Lower lobe of right lung (tissue), 2 donors: ENCODE results near the gene EIPR1. TPM values are rescaled to one million over a fixed set of nuclear protein-coding genes. Genes with fewer than 3 reads are reported as not detected.

ENCODE experiments used
- ATAC-seq, 2 donors: fragments of 200-7000 bp; cut with Tn5 transposase; one replicate each; pipeline ENCODE4 v1.9.1; 2020 to 2022; ENCODE audit warnings: mild to moderate bottlenecking in 2 of 2, moderate library complexity in 2 of 2
- DNase-seq: peaks from one replicate; pipeline ENCODE4 v3.0.0-alpha.2; 2020
- H3K27ac ChIP-seq: fragments of 200-600 bp; one replicate; pipeline ENCODE4 v1.8.0; 2022
- H3K27me3 ChIP-seq: fragments of 200-600 bp; one replicate; pipeline ENCODE4 v1.8.0; 2022; ENCODE audit warnings: low read depth
- H3K36me3 ChIP-seq: fragments of 200-600 bp; one replicate; pipeline ENCODE4 v1.8.0; 2022; ENCODE audit warnings: mild to moderate bottlenecking
- H3K4me1 ChIP-seq: fragments of 200-600 bp; one replicate; pipeline ENCODE4 v1.8.0; 2022
- H3K4me3 ChIP-seq: fragments of 200-600 bp; one replicate; pipeline ENCODE4 v1.8.0; 2022; ENCODE audit warnings: mild to moderate bottlenecking
- H3K9me3 ChIP-seq: fragments of 200-600 bp; one replicate; pipeline ENCODE4 v1.8.0; 2022
- intact Hi-C: fragments of 100-400 bp; cut with DNase I; formaldehyde crosslinking; loops from one replicate; pipeline ENCODE4 v1.11.0; 2022
- total RNA-seq: library from RNA; stranded (reverse); fragmentation: NEBNext Ultra II Directional; extraction: Animal tissue kit (Norgen Biotek cat#: 25700); gene quantifications from one replicate; pipeline ENCODE4 v1.2.1, GENCODE V29; 2021
- TF ChIP-seq, protein P1 (sequence below): fragments of 200-600 bp; IDR thresholded peaks from one replicate; pipeline ENCODE4 v1.8.0; 2022; ENCODE audit warnings: antibody characterized with exemption, mild to moderate bottlenecking
- donor health status: DM: no; HTN: yes; CAD: no; lungs with severe emphysema.

The EIPR1 gene
- total RNA-seq, 1 donor from 2014 or later: 14.9 TPM

DNA sequence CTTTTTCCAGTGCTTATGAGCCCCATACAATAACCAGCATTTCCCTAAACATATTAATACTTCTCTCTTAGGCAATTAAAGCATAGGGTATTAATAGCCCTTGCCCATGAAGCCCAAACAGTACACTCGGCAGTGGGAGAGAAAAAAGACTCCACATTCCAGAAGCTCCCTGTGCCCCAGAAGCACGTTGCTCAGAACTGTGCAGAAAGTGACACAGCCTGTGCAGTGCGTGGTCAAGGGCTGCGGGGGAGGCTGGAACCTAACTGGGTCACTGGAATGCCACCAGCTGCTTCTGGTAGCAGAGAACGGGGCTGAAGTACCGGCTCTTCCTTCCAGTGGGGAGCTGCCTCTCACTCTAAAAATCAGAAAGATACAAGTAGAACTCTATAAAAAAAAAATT lies 32.7 kb downstream of the EIPR1 start:
- Histone ChIP-seq H3K27ac (no peak overlapping the region), H3K4me1 (no peaks in the 10 kb centered on the region), H3K9me3 (no peaks in the 10 kb centered on the region), H3K36me3 (peaks cover 6% of the 10 kb centered on the region), H3K27me3 (no peaks in the 10 kb centered on the region), H3K4me3 (no peak overlapping the region)
- TF ChIP-seq, protein P1, sequence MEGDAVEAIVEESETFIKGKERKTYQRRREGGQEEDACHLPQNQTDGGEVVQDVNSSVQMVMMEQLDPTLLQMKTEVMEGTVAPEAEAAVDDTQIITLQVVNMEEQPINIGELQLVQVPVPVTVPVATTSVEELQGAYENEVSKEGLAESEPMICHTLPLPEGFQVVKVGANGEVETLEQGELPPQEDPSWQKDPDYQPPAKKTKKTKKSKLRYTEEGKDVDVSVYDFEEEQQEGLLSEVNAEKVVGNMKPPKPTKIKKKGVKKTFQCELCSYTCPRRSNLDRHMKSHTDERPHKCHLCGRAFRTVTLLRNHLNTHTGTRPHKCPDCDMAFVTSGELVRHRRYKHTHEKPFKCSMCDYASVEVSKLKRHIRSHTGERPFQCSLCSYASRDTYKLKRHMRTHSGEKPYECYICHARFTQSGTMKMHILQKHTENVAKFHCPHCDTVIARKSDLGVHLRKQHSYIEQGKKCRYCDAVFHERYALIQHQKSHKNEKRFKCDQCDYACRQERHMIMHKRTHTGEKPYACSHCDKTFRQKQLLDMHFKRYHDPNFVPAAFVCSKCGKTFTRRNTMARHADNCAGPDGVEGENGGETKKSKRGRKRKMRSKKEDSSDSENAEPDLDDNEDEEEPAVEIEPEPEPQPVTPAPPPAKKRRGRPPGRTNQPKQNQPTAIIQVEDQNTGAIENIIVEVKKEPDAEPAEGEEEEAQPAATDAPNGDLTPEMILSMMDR: no peak
- intact Hi-C loops: no loop called here
- no peak for DNase-seq
- ATAC-seq: no peak

DNA sequence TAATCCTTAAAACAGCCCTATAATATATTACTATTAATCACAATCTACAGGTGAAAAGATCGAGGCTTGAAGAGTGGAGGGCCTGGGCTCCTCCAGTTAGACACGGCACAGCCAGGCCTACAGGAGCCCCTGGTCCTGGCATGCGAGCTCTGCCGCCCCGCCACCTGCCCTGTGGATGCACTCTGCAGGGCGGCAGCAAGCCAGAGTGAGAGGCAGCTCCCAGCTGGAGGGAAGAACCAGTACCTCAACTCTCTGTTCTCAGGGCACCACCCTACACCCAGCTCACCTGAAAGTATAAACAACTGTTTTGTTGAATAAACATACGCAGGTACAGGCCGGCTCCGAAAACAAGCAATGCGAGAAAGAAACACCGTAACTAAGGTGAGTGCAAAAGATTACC lies 34.6 kb downstream of the EIPR1 start:
- Histone ChIP-seq H3K4me1 (no peaks in the 10 kb centered on the region), H3K27ac (no peak overlapping the region), H3K27me3 (no peaks in the 10 kb centered on the region), H3K9me3 (no peaks in the 10 kb centered on the region), H3K36me3 (peaks cover 6% of the 10 kb centered on the region), H3K4me3 (no peak overlapping the region)
- intact Hi-C loops: no loop called here
- TF ChIP-seq, protein P1: no peak
- DNase-seq (no peak), ATAC-seq (no peak)

DNA sequence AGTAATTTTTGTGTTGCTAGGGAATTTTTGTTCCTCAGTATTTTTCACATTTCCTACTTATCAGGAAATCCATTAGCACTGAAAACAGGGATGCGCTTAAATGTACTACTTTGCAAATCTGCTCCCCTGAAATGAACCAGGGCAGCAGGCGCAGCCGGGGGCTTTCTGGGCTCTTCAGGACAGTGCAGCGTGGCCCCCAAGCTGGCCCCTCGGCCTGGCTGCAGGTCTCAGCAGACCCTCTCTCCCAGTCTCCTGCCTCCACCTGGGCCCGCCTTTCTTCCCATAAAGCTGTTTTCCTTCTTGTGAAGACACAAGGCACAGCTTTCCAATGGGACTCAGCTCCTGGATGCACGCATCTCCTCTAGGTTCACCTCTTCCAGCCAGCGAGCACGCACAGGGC lies 35.3 kb downstream of the EIPR1 start:
- TF ChIP-seq, protein P1: no peak
- Histone ChIP-seq H3K4me3 (no peak overlapping the region), H3K27me3 (no peaks in the 10 kb centered on the region), H3K27ac (no peak overlapping the region), H3K9me3 (no peaks in the 10 kb centered on the region), H3K4me1 (no peaks in the 10 kb centered on the region), H3K36me3 (peaks cover 11% of the 10 kb centered on the region)
- DNase-seq (no peak), ATAC-seq (peak in 1 of 2 donors; percentile 10)
- intact Hi-C loops: no loop called here

DNA sequence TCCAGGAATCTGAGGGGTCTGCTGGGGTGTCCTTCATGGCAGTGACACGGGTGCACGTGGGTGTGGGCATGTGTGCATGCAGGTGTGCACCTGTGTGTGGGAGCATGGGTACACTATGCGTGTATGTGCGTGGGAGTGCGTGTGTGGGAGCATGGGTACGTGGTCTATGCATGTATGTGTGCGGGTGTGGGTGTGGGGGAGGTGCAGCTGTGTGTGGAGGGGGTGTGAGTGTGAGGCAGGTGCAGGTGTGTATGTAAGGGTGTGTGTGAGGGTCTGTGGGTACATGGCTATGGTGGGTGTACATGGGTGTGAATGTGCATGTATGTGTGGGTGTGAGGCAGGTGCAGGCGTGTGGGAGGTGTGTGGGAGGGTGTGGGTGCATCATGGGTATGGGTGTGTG lies 36.3 kb downstream of the EIPR1 start:
- Histone ChIP-seq H3K27ac (no peak overlapping the region), H3K4me1 (no peaks in the 10 kb centered on the region), H3K9me3 (no peaks in the 10 kb centered on the region), H3K27me3 (no peaks in the 10 kb centered on the region), H3K4me3 (no peak overlapping the region), H3K36me3 (peaks cover 10% of the 10 kb centered on the region)
- TF ChIP-seq, protein P1: no peak
- no peak for DNase-seq
- intact Hi-C loops: no loop called here
- ATAC-seq: peak in 1 of 2 donors; percentile 49

DNA sequence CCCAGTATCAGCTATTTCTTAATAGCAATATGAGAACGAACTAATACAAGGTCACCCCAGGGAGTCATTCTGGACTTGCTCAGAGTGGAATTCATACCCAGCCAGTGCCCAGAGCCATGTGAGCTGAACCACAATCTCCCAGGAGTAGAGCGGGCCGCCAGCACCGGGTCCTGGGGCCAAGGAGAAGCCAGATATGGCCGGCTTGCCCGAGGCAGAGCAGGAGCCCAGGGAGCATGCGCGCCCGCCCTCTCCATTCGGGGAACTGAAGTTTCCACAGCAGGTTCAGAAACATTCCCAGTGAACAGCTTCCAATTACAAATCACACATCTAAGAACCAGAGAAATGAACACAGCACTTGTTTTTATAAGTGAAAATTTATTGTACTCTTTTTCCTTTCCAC lies 37.5 kb downstream of the EIPR1 start:
- DNase-seq (no peak), ATAC-seq (no peak)
- no peaks in the 10 kb centered on the region for H3K9me3 ChIP-seq
- H3K27ac ChIP-seq: no peak overlapping the region
- TF ChIP-seq, protein P1: no peak
- H3K4me1 ChIP-seq: no peaks in the 10 kb centered on the region
- intact Hi-C loops: no loop called here
- peaks cover 9% of the 10 kb centered on the region for H3K36me3 ChIP-seq
- H3K27me3 ChIP-seq: no peaks in the 10 kb centered on the region
- H3K4me3 ChIP-seq: no peak overlapping the region

- Histone ChIP-seq H3K36me3 (peaks cover 23% of the 10 kb centered on the region), H3K4me3 (no peak overlapping the region), H3K4me1 (no peaks in the 10 kb centered on the region), H3K27ac (no peak overlapping the region), H3K9me3 (no peaks in the 10 kb centered on the region), H3K27me3 (no peaks in the 10 kb centered on the region)
- ATAC-seq (no peak), DNase-seq (no peak)
- intact Hi-C loops: no loop called here
- TF ChIP-seq, protein P1: no peak
Observed at GRCh38 chr2:3338340-3338739, 39.3 kb downstream of the EIPR1 start.
